Mammary epithelial cell (primary cell): ENCODE data around the gene SCUBE1.

Experiments used
- EZH2 ChIP-seq: IDR thresholded peaks from 2 replicates; pipeline ENCODE4 v1.6.1; 2012; ENCODE audit warnings: low read length, inconsistent platforms, borderline replicate concordance
- TF ChIP-seq, protein P1 (sequence below), 2 donors: IDR thresholded peaks in 1 of 2; conservative IDR thresholded peaks in 1 of 2; 2 replicates each; pipeline ENCODE4 v1.5.1; 2011 to 2012; ENCODE audit warnings: inconsistent platforms in 2 of 2, low read length in 2 of 2, mild to moderate bottlenecking in 2 of 2, control low read depth in 1 of 2, low read depth in 1 of 2; ENCODE audit not compliant: insufficient read depth in 1 of 2; ENCODE audit errors: extremely low read depth in 1 of 2

DNA sequence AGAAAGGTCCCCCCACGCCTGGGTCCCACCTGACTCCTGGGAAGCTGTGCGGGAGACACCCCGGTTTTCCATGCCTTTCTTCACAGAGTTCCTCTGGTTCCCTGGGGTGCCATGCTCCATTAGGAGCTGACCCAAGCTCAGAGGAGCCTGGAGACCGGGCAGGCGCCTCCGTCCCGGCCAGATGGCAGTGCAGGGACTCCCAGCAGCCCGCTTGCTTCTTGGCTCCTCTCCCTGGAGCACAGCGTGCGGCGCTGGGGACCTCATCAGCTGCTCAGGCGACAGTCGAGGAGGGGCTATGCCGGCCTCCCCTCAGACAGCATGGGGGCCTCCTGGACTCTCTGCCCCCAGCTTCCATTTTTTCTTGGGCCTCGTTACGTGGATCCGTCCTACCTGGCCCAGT is 143.1 kb downstream of the SCUBE1 start:
- TF ChIP-seq, protein P1, sequence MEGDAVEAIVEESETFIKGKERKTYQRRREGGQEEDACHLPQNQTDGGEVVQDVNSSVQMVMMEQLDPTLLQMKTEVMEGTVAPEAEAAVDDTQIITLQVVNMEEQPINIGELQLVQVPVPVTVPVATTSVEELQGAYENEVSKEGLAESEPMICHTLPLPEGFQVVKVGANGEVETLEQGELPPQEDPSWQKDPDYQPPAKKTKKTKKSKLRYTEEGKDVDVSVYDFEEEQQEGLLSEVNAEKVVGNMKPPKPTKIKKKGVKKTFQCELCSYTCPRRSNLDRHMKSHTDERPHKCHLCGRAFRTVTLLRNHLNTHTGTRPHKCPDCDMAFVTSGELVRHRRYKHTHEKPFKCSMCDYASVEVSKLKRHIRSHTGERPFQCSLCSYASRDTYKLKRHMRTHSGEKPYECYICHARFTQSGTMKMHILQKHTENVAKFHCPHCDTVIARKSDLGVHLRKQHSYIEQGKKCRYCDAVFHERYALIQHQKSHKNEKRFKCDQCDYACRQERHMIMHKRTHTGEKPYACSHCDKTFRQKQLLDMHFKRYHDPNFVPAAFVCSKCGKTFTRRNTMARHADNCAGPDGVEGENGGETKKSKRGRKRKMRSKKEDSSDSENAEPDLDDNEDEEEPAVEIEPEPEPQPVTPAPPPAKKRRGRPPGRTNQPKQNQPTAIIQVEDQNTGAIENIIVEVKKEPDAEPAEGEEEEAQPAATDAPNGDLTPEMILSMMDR (conservative IDR thresholded peaks at IDR 0.05 in 1 of 2, IDR thresholded peaks at IDR 0.05 in 1 of 2; ENCODE audit: extremely low read depth in 1 of 2, insufficient read depth in 1 of 2, low read depth in 1 of 2, low read length in 2 of 2) = no peak
- no peak for TF ChIP-seq EZH2
